ENCODE data around the gene TBC1D9B.
A peak's percentile ranks its signal among the peaks of the same experiment; 100 is the strongest.

Gene TBC1D9B

DNA sequence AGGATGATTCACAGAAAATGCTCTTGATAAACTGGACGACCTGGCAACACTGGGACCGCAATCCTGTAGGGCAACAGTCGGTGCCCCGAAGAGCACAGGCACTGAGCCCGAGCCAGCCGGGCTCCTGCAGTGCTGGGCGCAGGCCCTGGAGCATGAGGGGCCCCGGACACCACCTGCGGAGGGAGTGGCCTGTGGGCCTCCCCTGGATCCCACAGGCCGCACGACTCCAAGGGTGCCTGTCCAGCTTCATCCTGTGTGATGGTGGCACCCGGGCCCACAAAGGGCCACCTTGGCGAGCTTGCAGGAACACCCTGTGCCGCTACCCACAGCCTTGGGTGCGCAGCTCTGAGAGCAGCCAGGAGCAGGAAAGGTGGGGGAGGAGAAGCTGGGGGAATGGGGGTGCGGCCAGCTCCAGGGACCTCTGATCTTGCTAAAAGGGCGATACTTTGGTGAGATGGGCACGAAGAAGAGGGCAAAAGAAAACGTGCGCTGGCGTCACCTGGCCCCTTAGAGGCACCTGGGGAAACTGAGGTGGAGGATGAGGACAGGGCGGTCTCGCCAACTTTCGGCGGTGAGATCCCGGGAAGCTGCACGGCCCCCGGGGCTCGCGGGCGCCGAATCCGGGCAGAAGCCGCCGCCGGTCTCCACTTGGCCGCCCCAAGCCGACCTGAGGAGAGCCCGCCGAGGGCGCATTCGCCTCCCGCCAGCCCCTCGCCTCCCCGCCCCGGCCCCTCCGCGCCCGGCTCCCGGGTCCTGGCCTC is 722 bp downstream of the TBC1D9B start:
- DNase-seq = peak in 1 of 2 donors; percentile 11

DNA sequence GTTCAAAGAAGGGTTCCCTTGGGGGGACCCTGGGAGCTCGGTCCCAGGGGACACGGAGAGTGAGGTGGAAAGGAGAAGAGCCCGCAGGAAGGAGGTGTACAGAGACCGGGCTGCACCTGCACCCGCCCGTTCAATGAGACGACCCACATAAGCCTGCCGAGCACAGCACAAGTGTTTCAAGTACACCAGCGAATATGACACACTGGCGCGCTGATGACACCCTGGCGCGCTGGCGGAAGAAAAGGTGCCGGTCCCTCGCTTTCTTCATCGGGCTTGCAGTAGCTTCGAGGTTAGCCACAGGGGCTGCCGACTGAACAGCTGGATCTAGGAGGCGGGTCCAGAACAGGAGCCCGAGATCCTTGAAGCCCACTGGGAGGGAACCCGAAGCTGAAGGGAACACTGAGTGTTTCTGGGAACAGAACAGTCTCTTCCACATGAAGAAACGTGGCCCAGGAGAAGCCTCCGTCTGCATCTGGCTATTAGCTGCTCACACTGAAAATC is 1.4 kb downstream of the TBC1D9B start:
- DNase-seq = no peak

DNA sequence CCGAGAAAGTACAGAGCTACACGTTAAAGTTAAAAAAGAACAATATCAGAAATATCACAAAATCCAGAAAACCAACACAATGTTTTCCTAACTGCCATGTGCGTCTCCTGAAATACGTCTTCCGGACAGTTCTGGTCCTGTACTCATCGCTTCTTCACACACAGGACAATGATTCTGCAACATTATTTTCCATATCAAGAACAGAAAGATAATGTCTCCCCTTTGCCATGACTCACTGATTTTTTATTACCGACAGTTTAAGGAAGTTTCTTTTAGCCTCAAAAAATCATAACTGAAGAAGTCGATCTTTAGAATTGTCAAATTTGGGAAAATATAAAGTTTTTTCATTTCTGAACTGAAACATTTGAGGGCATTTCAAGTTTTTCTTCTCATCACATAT is 2.5 kb downstream of the TBC1D9B start:
- DNase-seq = no peak

DNA sequence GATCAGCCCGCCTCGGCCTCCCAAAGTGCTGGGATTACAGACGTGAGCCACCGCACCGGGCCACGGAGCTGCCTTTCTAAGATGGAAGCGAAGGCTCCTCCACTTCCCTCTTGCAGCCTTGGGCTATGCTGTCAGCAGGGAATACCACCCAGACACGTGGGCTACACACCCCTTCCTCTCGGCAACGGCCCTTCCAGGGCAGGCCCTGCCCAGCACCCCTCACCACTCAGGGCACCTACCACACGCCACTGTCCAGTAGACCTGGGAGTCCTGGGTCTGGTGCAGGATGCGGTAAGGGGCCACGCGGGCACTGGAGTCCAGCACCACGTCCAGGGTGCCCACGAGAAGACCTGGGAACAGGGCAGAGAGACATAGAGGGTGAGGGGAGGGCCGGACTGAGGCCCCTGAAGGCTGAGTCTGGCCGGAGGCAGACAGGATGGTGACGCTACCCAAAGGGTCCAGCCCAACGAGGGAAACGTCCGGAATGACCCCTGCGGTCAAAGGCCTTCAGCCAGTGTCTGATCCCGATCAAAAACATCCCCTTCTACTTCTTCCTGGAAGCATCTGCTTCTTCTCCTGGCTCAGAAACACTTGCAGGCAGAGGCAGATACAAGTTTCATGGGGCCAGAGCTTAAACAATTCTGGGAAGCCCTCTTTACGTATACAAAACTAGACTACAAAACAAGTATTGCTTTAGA is 3.1 kb downstream of the TBC1D9B start:
- no peak for DNase-seq

DNA sequence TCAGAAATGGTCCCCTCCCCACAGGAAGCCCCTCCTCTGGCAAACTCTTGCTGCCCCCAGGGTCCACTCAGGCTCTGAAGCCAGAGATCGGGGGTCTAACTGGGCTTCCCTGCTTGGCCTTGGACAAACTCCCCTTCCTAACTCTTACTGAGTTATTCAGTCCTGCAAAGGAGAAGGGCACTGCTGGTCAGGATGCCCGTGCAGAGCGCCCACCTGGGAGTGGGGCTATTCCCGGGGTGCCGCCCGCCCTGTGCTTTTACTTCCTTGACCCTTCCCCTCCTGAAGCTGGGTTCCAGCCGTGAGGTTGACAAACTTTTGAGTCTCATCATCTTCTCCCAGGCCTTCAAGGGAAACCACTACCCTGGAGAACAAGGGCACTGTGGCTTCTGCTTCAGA is 4.9 kb downstream of the TBC1D9B start:
- DNase-seq = no peak

- no peak for DNase-seq
Observed at GRCh38 chr5:179901915-179902762, 5.6 kb downstream of the TBC1D9B start.

DNA sequence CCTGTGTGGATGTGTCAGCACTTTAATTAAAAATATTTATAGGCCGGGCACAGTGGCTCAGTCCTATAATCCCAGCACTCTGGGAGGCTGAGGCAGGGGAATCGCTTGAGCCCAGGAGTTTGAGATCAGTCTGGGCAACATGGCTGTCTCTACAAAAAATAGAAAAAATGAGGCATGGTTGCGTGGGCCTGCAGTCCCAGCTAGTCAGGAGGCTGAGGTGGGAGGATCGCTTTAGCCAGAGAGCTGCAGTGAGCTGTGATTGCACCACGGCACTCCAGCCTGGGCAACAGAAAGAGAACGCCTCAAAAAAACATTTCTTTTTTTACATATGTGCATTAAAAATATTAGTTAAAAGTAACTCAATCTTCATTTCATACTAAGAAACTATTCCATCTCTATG is 6.2 kb downstream of the TBC1D9B start:
- no peak for DNase-seq

DNA sequence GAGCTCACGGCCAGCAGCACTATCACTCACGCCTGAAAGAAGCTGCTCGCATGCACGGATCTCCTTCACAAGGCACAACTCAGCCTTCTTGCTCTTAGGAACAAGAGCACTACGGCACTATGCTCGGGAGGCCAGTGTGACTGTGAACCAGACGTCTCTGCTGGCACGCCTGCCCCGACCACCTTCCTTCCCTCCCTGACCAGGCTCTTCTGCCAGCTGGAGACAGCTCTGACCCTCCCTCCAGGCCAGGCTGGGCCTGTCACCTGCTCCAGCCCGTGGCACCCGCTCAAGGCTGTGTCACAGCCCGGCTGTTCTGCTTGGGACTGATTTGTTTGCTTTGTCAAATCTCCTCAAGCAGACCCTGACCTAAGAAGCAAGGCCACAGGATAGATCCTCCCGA is 7.0 kb downstream of the TBC1D9B start:
- DNase-seq = no peak

DNA sequence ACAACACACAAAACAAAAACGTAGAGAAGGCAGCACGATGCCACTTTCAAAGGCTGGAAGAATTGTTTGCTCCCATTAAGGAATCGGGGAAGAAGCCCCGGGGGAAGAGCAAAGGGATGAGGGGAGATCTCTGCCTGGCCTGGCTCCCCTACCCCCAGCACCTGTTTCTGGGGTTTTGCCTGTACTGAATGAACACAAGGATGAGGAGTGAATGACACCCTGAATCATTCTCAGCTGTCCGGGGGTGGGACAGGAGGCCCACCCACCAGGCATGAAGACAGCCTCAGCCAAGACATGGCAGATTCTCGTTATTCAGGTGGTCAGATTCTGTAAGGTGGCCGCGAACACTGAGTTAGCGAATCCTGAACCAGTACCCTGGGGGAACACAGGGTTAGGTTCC is 7.5 kb downstream of the TBC1D9B start:
- no peak for DNase-seq

- DNase-seq = no peak
Observed at GRCh38 chr5:179895861-179896260, 11.8 kb downstream of the TBC1D9B start.

DNA sequence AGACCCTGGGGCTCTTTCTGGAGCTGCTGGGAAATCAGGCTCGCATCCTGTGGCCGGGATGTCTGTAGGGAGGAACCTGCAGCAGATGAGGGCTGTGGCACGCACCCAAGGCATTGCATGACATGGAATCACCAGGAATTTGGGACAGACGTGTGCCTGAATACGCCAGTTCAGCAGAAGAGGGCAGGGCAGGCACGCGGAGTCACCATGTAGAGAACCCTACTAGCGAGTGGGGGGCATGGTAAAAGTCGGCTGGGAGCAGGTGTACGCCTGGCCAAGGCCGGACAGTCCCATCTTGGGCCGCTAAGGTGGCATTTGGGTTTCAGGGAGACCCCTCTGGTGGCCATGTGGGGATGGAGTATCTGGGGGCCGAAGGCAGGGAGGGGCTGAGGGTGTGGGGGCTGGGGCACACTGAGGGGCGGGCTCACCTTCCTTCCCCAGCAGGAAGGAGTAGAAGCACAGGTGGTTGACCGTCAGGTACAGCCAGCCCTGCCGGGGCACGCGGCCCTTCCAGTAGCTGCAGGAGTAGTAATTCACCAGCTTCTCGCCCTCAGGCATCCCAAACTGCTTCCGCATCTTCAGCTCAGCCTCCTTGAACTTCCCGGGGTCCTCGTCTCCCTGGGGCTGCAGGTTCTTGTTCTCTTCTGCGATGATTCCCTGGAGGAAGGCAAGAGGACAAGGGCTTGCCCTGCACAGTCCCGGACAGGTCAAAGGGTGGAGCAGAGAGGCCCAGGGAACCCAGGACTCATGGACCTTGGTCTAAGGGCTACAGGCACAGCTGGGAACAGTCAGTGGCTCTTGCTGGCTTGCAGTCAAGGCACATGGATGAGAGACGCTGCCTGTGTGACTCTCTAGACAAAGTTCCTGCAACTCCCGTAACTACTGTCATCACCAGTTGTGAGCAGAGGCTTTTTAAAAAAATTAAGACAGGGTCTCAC is 13.5 kb downstream of the TBC1D9B start:
- DNase-seq = no peak

DNA sequence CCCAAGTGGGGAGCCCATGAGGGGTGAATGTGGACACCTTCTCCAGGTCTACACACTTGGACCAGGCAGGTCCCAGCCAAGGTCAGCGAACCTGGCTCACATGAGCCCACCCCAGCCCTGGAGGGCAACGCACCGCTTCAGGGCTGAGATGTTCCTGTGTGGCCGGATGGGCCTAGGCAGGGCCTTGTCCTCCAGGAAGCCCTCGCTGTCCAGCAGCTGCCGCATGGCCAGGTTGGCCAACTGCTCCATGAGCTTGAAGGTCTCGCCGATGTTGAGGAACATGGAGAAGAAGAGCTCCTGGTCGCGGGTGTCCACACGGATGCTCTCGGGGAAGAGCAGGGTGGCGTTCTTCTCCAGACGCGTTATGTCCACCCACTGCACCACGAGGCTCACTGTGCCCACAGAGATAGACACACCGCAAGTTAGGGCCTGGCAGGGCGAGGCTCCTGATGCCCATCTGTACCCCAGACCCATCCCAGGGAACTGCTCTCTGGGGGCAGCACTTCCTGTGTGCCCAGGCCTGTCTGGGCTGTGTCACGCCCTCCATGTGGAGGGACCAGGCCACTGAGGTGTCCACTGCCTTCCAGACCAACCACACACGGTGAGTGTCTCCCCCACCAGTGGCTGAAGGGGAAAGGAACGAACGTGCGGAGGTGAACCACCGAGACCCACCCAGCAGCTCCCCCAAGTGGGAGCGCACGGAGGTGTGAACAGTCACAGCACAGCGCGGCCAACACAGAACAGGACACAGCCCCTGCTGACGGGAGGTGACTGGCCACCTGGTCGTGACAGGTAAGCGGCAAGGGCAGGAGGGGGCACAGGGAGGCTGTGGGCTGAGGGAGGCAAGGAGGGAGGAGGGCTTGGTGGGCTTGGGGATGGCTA is 14.4 kb downstream of the TBC1D9B start:
- DNase-seq = no peak

GRCh38 chr5:179892255-179892654 is 15.4 kb downstream of the TBC1D9B start:
- DNase-seq = no peak

DNA sequence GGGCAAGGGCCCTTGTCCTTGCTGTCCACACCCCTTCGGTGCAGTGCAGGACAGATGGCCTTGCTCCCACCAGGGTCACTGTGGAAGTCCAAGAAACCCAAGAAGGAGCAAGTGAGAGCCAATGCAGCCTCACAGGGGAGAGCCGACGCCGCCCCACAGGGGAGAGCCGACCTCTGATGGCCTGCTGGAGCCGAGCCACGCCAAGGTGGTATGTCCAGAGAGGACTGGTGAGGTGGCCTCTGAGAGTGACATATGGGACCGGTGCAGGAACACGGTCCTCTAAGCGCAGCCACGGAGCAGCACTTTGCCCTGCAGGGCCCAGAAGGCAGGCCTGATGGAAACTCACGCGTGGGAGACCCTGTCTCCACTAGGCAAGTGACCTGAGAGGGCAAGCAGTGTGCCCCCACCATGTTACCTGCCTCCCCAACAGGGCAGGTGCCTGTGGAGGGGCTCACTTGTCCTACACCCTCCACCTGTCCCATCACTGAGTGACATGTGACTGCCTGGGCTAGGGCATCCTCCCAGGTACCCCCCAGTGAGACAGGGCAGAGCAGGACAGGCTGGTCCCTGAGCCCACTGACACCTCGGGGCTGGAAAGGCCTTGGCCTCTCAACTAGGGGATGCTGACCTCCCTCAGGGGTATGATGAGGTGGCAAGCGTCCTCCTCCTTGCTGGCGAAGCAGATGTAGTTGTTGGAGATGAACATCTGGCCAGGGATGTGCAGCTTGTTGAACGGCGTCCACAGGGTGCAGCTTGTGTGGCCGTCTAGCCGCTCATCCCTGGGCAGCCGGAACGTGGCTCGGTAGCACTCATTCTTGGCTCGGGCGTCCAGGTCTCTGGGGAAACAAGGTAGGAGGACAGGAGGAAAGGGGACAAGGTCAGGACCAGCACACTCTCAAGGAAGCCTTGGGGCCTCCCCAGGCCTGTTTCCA is 16.7 kb downstream of the TBC1D9B start:
- no peak for DNase-seq

- no peak for DNase-seq
Observed at GRCh38 chr5:179889885-179890284, 17.8 kb downstream of the TBC1D9B start.

DNA sequence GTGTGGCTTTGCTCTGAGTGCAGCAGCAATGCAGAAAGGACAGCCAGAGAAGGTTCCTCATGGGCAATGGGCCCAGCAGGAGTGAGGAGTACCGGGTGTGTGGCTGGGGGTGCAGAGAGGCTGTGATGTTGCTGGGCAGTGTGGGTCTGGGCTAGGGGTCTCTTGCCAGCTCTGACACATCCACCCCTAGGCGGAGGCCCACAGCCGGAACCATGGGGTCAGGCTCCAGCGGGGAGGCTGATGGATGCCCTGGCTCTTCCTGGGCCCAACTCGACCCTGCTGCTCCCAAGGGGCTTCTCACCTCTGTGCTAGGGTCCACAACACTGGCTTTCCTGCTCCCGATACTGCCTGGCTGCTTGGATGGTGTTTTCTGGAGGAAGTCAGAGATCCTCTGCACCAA is 19.9 kb downstream of the TBC1D9B start:
- DNase-seq = no peak

DNA sequence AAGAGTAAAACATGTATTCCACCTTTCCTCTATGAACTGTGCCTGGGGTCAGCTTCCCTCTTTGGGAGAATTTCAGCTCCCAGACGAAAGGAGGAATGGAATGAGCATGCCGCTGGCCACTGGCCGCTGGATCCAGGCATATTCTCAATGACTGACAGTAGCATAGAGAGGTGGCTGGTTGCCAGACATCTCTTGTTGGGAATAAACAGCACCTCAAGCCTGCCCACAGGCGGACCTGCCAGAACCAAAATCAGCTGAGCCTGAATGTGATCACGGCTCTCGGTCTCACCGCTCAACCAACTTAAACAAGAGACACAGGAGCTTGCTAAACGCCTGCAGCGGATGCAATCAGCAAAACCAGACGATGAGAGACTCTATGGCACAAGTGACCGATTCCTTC is 20.6 kb downstream of the TBC1D9B start:
- no peak for DNase-seq

DNA sequence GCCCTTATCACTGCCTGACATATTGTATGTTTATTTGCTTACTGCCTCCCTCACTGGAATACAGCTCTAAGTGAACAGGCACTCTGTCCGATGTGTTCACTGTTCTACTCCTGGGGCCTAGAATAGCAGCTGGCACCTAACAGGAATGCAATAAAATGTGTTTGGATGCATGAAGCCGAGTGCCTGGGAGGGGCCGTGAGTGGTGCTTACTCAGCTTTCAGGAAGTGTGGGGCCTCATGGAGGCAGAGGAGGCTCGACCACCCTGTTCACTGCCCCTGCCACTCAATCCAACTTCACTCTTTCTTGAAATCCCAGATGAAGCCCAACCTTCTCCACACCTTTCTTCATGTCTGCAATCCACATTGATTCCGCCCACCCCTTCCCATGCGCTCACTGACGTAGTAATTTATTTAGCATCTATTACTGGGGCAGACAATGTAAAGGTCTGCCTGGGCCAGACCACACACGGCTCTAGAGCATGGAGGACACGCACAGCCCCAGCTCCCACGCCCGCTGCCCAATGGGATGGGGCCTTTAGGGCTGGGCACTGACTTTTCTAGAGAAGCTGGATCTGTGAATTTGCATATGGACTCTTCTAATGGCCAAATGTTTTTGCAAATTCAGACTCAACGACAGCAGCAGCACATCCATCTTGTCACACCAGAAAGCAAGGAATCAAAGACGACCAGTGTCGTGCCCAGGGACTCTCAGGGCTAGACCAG is 21.3 kb downstream of the TBC1D9B start:
- no peak for DNase-seq

GRCh38 chr5:179885491-179886090 is 22.1 kb downstream of the TBC1D9B start:
- DNase-seq = no peak
